RWPE2 (cell line): ENCODE data around the gene FANCC.
A peak's percentile ranks its signal among the peaks of the same experiment; 100 is the strongest.
"Not testable (repeated sequence)": the region's sequence is repeated elsewhere in the genome, so short reads cannot be mapped to it uniquely, and the experiment has no call there.

Source experiments
- ATAC-seq: fragments of 200-7000 bp; cut with Tn5 transposase; 3 replicates; pipeline ENCODE4 v1.9.1; 2021; ENCODE audit warnings: low read depth
- DNase-seq: peaks from one replicate; pipeline ENCODE4 v3.0.0-alpha.2; 2020; ENCODE audit warnings: low spot score
- H3K27ac ChIP-seq: fragments of 450-650 bp; 2 replicates; pipeline ENCODE4 v1.5.1; 2017; ENCODE audit warnings: mild to moderate bottlenecking; ENCODE audit not compliant: poor library complexity, severe bottlenecking
- H3K27me3 ChIP-seq: fragments of 250-450 bp; sonication (Bioruptor Pico); 2 replicates; pipeline ENCODE4 v1.5.1; 2021; ENCODE audit warnings: mild to moderate bottlenecking, moderate library complexity; ENCODE audit not compliant: insufficient read depth, poor library complexity, severe bottlenecking
- H3K36me3 ChIP-seq: fragments of 250-450 bp; sonication (Bioruptor Pico); 2 replicates; pipeline ENCODE4 v1.5.1; 2020; ENCODE audit warnings: low read depth, mild to moderate bottlenecking, moderate library complexity
- H3K4me1 ChIP-seq: fragments of 250-450 bp; sonication (Bioruptor Pico); 2 replicates; pipeline ENCODE4 v1.5.1; 2021; ENCODE audit warnings: mild to moderate bottlenecking, moderate library complexity; ENCODE audit not compliant: insufficient read depth, poor library complexity, severe bottlenecking
- H3K4me3 ChIP-seq: fragments of 250-450 bp; sonication (Bioruptor Pico); 2 replicates; pipeline ENCODE4 v1.5.1; 2021; ENCODE audit warnings: mild to moderate bottlenecking, moderate library complexity; ENCODE audit not compliant: severe bottlenecking
- H3K9me3 ChIP-seq: fragments of 250-450 bp; sonication (Bioruptor Pico); 2 replicates; pipeline ENCODE4 v1.5.1; 2021; ENCODE audit warnings: mild to moderate bottlenecking, moderate library complexity; ENCODE audit not compliant: severe bottlenecking
- CTCF ChIP-seq: fragments of 450-650 bp; IDR thresholded peaks from one replicate; pipeline ENCODE4 v1.5.1; 2017; ENCODE audit warnings: mild to moderate bottlenecking, moderate library complexity; ENCODE audit not compliant: poor library complexity, severe bottlenecking

FANCC gene

GRCh38 chr9:95272830-95273229 lies 44.7 kb downstream of the FANCC start:
- H3K36me3 ChIP-seq, result no peaks in the 10 kb centered on the region
- H3K27me3 ChIP-seq, result no peaks in the 10 kb centered on the region
- H3K27ac ChIP-seq, result no peak overlapping the region
- no peaks in the 10 kb centered on the region for H3K9me3 ChIP-seq
- no peak overlapping the region for H3K4me3 ChIP-seq
- no peaks in the 10 kb centered on the region for H3K4me1 ChIP-seq
- ATAC-seq (no peak), DNase-seq (no peak)
- TF ChIP-seq CTCF, result no peak

GRCh38 chr9:95270790-95271189 lies 46.7 kb downstream of the FANCC start:
- ATAC-seq (no peak), DNase-seq (no peak)
- H3K27ac ChIP-seq, result no peak overlapping the region
- TF ChIP-seq CTCF, result no peak
- H3K4me1 ChIP-seq, result no peaks in the 10 kb centered on the region
- H3K27me3 ChIP-seq, result no peaks in the 10 kb centered on the region
- no peaks in the 10 kb centered on the region for H3K36me3 ChIP-seq
- H3K9me3 ChIP-seq, result no peaks in the 10 kb centered on the region
- no peak overlapping the region for H3K4me3 ChIP-seq

- H3K36me3 ChIP-seq, H3K9me3 ChIP-seq, H3K27me3 ChIP-seq, H3K27ac ChIP-seq, ATAC-seq, DNase-seq, H3K4me3 ChIP-seq, H3K4me1 ChIP-seq: not testable (repeated sequence)
Measured at GRCh38 chr9:95269803-95270773, 47.4 kb downstream of the FANCC start.

- Histone ChIP-seq H3K4me3 (no peak overlapping the region), H3K36me3 (no peaks in the 10 kb centered on the region), H3K27me3 (no peaks in the 10 kb centered on the region), H3K4me1 (no peaks in the 10 kb centered on the region), H3K27ac (no peak overlapping the region), H3K9me3 (no peaks in the 10 kb centered on the region)
- peak; percentile 38 for TF ChIP-seq CTCF
- DNase-seq (no peak), ATAC-seq (0 out of 3 replicates have a peak, but pooled peaks have one; percentile 25)
Measured at GRCh38 chr9:95268681-95269080, 48.8 kb downstream of the FANCC start.

- Histone ChIP-seq H3K9me3 (no peaks in the 10 kb centered on the region), H3K4me3 (no peak overlapping the region), H3K4me1 (no peaks in the 10 kb centered on the region), H3K27me3 (no peaks in the 10 kb centered on the region), H3K27ac (no peak overlapping the region), H3K36me3 (no peaks in the 10 kb centered on the region)
- no peak for TF ChIP-seq CTCF
- no peak for ATAC-seq
- DNase-seq, result no peak
Measured at GRCh38 chr9:95266649-95267048, 50.9 kb downstream of the FANCC start.
